GM13977 (cell line): ENCODE measurements around the gene CDC42BPA.

ENCODE experiments used
- DNase-seq: peaks from one replicate; pipeline ENCODE4 v3.0.0; 2012; ENCODE audit warnings: low spot score
- CTCF ChIP-seq: IDR thresholded peaks from 2 replicates; pipeline ENCODE4 v1.5.1; 2012; ENCODE audit warnings: mild to moderate bottlenecking, control low read depth; ENCODE audit not compliant: insufficient read depth; ENCODE audit errors: extremely low read depth, missing control alignments
- in situ Hi-C: fragments of 300-500 bp; cut with MboI; formaldehyde crosslinking; loops from one replicate; pipeline ENCODE4 v1.12.0; 2022; ENCODE audit warnings: low sequenced_read_pairs, low pct_unique_long_range_greater_than_20kb, mixed read lengths, inconsistent platforms; ENCODE audit not compliant: unreplicated experiment

The CDC42BPA gene

GRCh38 chr1:227212164-227212563 lies 106.1 kb downstream of the CDC42BPA start:
- in situ Hi-C loops: no loop called here
- no peak for TF ChIP-seq CTCF
- no peak for DNase-seq

GRCh38 chr1:227210604-227211003 lies 107.7 kb downstream of the CDC42BPA start:
- no peak for TF ChIP-seq CTCF
- in situ Hi-C loops: no loop called here
- DNase-seq: no peak

GRCh38 chr1:227197064-227197463 lies 121.2 kb downstream of the CDC42BPA start:
- in situ Hi-C loops: no loop called here
- no peak for DNase-seq
- no peak for TF ChIP-seq CTCF

- in situ Hi-C loops: no loop called here
- no peak for TF ChIP-seq CTCF
- DNase-seq: no peak
Measured at GRCh38 chr1:227192163-227192562, 126.1 kb downstream of the CDC42BPA start.

GRCh38 chr1:227191607-227192006 lies 126.7 kb downstream of the CDC42BPA start:
- DNase-seq: no peak
- in situ Hi-C loops: no loop called here
- TF ChIP-seq CTCF: no peak

- in situ Hi-C loops: no loop called here
- TF ChIP-seq CTCF: no peak
- no peak for DNase-seq
Measured at GRCh38 chr1:227190321-227190720, 128.0 kb downstream of the CDC42BPA start.

GRCh38 chr1:227185291-227185690 lies 133.0 kb downstream of the CDC42BPA start:
- DNase-seq: no peak
- TF ChIP-seq CTCF: no peak
- in situ Hi-C loops: no loop called here
